Urothelium cell line (cell line): ENCODE results near the gene STXBP5.
A peak's percentile ranks its signal among the peaks of the same experiment; 100 is the strongest.

Source experiments
- DNase-seq: peaks from one replicate; pipeline ENCODE4 v3.0.0; 2011; ENCODE audit warnings: low spot score, mixed read lengths
- FAIRE-seq: peaks from 2 replicates; lab custom pipeline; 2011; peaks lifted over from hg19 to GRCh38; lab: Jason Lieb, UNC

The STXBP5 gene

DNA sequence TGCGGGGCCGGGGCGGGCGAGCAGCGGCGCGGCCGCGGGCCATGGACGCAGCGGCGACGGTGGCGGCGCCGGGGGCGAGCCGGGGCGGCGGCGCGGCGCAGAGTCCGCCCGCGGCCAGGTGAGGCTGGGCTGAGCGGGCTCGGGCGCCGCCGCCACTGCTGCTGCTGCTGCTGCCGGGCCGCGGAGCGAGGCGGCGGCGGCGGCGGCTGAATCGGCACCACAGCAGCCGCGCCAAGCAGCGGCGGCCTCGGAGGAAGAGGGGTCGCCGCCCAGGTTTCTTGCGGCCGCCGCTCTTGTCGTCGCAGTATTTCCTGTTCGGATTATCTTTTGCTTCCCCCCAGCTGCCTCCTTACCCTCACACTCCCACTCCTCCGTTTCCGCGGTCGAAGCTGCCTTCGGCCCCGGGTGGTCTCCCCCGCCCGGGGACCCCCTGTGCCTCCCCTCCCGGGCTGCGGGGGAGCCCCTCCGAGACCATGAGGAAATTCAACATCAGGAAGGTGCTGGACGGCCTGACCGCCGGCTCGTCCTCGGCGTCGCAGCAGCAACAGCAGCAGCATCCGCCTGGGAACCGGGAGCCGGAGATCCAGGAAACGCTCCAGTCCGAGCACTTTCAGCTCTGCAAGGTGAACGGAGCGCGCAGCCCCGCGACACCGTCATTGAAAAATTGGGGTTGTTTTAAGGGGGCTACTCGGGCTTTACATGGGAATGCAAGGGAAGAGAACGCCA is at the start of gene STXBP5:
STXBP5 (plus strand) TSS at position 358 of the 726 bp plus-strand sequence; CDS start at position 474, 116 bp downstream.
- FAIRE-seq (no peak), DNase-seq (peak; percentile 51)

DNA sequence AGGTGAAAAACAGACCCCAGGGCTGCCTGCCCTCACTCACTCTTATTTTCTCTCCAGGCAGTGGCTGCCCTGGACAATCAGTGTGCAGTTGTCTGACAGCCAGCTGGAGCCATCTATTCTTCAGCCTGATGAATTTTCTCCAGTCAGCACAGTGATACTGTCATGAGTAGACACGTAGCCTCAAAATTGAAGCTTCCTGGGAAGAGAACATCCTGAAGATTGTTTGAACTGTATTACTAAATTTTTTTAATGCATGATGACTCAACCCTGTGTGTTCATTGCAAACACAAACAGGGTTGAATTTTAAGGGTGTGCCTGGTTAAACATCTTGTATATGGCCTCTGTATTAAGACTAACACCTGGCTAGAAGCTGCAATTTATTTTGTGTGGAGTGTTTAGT is 49.8 kb upstream of the STXBP5 start:
- DNase-seq (peak; percentile 16), FAIRE-seq (no peak)

DNA sequence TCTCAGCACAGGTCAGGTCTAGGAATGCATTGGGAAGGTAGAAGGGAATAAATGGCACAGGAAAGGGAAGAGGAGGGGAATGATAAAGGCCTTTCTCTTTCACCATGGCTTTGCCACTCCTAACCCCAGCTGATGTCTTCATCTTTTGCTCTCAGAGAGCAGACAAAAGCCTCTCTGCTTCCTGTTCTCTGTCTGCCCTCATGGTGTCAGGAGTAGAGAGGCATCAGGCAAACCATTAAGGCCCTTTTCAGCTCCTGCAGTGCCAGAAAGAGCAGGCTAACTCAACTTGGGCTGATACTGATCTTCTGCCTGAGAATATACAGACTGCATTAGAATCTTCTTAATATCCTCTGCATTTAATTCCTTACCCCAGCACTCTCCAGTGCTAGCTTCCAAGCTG is 48.0 kb upstream of the STXBP5 start:
- no peak for FAIRE-seq

DNA sequence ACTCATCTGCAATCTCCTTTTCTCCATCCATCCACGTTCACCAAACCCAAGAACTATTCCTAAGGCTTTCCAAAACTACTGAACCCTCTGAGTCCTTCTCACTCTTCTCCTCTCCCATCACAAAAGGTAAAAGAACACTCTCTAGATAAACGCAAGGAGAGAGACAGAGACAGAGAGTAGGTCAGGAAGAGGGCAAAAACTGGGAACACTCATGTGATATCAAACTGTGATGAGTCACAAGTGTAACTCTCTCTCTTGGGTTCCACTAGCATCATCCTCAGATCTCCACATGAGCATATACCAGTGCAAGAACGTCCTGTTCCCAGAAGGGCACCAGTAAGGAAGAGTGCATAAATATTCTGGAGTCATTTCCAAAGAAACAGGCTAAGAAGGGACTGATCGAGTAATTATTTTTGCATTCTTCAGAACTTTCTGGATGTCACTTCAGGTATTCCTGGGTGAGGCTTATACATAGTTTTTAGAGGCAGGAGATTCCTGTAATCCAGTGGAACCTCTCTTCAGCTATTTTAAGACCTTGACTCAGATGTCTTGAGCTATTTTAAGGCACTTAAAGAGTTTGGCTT is 47.3 kb upstream of the STXBP5 start:
- DNase-seq (no peak), FAIRE-seq (no peak)

More for the DNA sequence above, 48.0 kb upstream of the STXBP5 start:
- no peak for DNase-seq

DNA sequence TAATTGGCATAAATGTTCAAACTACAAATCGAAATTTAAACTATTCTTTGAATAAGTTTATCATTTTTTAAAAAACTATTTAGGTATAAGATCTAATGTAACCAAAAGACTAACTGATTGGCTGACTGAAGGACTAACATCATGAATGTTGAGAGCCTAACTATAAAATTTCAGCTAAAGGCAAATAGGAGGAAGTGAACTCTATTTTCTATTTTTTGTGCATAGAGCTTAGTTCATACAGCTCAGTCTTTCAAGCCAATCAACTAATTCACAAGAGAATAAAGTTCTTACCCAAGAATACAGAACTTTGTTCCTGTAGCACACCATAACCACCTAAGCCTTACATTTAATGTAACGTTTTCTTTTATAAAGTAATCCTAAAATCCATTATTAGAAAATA is 46.3 kb upstream of the STXBP5 start:
- DNase-seq (no peak), FAIRE-seq (no peak)

DNA sequence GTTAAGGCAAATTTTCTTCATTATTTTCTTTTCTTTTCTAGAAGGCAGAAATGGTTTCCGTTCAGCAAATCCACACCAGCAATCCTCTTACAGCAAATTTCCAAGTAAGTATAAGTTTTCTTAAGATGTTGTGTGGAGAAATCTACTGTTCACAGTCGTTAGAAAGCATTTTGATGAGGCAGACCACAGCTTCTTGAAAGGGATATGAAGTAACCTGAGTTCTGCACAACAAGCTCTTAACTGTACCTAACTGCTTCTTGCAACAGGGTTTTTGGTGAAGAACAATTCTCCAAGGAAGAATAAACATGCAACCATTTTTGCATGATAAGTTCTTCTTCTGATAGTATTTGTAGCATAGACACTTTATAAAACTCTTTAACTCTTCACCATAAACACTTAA is 45.3 kb upstream of the STXBP5 start:
- no peak for FAIRE-seq
- no peak for DNase-seq

DNA sequence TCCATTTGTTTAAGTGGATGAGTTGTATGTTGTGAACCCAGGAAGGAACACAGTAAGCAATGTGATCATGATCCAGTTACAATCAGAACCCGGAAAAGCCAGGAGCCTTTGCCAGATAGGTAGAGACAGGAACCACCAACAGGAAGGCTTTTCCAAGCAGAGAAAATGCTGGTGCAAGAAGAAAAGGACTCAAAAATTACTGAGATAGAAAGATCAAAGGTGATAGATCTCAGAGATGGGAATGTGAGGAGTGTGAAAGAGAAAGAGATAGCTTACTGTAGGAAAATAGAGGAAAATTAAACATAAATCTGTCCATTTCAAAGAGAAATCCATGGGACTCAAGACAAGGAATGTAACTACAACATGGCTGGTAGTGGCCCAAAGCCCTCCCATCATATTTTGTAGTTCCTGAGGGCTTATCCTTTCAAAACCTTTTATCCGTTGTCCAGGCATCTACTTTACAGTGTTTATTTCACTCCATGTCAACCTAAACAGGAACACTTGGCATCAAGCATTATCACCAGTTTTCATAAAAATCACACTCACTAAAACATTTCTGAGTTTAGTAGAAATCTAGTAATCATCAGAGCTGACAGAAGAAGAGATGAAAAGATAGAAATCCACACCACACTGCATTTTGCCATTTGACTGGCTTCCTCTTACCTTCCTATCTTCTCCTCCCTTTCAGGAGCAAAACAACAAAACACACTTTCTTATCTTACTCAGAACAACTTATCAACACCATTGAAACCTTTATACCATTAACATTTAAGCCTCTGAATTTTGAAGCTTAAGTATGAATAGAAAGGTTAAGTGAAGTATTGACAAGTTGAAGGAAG is 44.5 kb upstream of the STXBP5 start:
- DNase-seq (no peak), FAIRE-seq (no peak)

DNA sequence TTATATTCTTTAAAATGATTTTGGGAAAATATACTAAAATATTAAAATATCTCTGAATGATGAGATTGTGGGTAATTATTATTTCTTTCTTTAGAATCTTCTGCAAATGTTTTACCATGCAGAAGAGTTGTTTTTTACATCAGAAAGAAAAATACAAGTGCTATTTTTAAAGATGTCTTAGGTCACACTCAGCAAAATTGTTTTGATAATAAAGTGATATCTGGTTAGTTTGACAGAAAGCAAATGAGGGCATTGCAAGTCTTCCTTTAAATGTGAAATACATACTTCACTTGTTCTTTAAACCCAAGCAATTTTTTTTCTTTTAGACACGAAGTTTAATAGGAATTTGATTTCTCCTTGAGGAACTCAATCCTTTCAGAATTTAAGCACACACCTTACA is 43.6 kb upstream of the STXBP5 start:
- FAIRE-seq (no peak), DNase-seq (no peak)

DNA sequence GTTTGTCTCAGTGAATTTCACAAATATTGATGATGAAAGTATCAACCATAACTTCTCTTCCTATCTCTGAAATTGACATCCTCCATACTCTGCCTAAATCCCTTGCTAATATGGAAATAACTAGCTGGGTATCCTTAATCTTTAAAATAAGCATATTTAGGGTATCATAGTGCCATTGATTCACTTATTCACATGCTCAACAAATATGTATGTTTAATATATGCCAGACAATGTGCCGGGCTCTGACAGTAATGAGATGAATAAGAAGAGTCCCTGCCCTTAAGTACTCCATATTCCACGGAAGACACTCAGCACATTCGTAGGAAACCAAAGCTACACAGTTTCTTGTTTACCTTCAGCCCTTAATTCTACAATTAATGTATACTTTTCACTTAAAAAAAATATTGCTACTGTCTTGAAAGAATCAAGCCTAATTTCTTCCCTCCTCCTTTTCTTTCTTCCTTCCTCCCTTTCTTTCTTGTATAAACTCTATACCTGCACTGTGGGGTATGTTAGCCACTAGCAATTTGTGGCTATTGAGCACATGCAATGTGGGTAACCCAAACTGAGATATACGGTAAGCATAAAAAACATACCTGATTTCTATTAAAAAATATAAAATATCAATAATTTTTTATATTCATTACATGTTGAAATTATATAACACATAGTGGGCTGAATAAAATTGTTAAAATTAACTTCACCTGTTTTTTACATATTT is 42.8 kb upstream of the STXBP5 start:
- no peak for DNase-seq
- no peak for FAIRE-seq

DNA sequence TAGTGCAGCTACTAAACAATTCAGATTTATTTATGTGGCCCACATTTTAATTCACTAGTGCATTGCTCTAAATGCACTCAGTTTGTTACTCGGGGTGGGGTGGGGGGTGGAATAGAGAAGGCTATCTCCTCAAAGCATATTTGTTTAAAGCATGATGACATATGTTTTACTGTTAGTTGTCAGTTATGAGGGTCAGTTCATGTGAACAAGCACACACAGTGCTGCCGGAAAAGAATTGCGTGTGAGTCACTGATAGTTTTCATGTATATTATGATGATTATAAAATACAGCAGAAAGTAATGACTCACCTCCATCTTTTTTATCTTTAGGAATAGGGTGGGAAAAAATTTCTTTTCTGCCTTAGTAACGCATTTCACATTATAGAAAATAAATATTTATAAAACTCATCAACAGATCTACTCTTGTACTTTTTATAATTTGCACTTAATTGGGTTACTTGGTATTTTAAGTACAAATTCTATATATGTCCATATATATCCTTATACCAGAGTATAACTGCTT is 42.2 kb upstream of the STXBP5 start:
- no peak for FAIRE-seq
- no peak for DNase-seq

DNA sequence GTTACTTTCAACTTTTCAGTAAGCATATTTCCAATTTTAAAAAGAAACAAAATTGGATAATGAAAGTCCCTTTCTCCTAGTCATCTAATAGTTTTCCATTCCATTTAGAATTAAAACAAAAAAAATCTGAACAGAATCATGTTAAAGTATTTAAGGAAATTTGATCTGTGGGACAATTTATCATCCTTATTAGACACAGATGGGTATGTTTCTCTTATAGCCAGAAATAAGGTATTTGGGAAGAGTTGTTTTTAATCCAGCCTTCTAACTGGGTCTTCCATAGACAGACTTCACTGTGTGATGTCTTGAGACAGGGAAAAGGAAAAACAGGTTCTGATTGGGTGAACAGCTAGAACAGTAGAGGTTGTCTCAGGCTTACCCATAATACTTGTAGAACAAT is 39.5 kb upstream of the STXBP5 start:
- FAIRE-seq (no peak), DNase-seq (no peak)

DNA sequence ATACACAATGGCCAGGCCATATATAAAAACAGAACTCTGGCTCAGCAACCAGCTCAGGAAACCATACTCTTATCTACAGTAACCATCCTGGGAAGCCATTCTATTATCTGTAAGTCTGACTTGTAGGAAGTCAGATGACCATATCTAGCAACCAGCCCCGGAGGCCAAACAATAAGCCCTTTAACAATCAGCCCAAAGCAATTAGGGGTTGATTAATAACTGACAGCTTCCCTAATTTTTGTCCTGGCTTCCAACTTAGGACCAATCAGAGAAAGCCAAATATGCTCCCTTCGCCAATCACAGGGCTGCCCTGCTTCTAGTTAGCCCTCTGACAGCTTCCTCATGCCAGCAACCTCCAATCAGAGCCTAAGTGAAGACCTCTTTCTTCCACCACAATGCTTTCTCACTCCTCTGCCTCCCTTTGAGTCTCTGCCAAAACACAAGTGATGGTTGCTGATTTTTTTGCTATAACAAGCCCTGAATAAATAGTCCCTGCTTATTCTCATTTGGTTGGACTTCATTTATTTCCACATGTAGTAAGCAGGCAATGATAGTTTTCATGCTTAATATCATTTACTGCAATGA is 37.8 kb upstream of the STXBP5 start:
- no peak for DNase-seq
- FAIRE-seq = no peak

DNA sequence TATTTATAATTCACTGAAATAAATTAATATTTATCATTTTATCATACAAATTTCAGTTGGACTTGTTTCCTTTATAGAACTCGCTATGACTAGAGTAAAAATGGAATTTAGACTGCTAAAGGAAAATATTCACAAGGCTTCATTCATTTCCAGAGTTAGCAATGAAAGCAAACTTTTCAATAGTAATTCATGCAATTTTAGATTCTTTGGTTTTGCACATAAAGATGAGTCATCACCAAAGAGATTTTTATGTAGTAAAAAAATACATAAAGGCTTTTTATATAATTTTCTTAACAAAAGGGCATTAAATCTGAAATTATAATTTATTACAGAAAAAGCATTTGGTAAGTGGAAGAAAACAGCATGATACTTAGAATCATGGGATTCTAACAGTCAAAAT is 37.2 kb upstream of the STXBP5 start:
- no peak for FAIRE-seq
- no peak for DNase-seq

DNA sequence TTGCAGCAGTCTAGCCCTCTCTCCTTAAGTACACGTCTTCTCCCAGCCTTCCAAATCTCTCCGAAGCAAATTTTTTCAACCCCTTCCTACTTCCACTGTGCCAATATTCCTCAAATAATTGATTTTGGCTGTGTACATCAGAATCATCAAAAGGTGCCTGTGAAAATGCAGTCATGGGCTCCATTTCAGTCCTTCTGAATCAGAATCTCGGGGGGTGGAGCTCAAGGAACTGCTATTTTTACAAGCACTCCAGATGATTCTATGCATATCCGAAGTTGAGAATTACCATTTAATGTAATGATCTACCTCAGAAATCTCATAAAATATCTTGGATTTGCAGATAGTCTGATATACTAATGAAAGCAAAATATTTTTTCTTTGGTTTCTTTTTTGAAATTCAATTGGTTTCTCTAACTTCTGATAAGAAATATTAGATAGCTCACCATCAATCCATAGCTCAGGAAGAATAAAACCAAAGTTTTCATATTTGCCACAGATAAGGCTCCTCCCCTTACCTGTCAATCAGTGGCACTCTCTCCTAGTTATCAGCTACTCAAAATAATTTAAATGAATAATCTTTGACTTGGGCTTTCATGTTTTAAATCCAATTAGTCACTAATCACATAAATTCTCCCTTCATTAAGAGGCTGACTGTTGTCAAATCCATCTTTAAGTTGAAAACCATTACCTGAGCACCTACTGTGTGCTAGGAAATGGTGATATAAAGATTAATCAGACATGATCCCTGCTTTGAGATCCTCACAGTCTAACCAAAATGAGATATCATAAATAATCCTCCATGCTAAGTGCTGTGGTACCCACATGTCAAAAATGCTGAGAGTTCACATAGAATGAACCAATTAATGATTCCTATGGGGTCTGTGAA is 36.4 kb upstream of the STXBP5 start:
- DNase-seq (no peak), FAIRE-seq (no peak)

DNA sequence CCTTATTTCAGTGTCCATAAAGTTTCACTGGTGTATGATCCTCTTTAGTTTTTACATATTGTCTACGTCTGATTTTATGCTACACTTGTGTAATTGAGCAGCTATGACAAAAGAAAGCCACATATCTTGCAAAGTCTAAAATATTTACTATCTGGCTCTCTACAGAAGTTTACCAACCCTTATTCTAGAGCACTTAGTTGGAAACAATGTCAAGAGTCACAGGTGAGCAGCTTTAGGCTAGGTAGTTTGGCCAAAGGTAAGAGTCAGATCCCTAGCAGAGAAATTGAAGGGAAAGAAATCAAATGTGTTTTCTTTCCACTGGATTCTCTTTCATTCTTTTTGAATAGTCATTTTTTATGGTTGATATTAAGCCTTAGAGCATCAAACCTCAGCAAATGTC is 34.7 kb upstream of the STXBP5 start:
- no peak for DNase-seq
- FAIRE-seq = no peak

DNA sequence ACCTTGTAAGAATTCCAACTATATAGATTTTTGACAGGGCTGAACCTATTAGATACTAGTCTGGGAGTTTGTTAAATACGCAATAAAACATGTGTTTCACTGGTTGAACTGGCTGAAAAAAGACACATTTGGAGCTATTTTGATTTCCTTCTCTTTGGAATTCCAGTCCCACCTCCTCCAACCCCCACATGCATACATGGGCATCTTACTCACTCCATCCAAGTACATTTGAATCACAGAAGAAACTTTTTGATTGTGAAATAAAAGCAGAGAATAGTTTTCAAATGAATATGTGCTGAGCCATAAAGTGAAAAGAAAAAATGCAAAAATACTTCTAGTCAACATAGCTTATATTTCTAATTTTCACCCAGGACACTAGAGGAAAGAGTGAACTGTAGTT is 33.9 kb upstream of the STXBP5 start:
- no peak for FAIRE-seq
- DNase-seq = no peak

DNA sequence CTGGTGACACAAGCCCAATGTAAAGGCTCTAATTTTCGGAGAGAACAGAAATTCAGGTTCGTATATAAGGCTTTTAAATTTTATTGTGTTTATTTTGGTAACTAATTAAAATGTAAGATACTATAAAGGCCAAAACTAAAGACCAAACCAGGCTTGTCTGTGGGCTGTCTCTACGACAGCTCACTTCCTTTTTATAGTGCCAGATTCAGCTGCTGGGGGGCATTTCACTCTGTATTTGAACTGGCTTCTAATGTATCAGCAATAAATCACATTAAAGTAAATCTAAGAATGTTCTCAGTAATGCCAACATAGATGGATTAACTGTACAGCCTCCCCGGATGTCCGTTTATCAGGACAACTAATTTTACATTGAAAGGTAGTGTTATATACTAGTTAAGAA is 31.1 kb upstream of the STXBP5 start:
- no peak for DNase-seq
- no peak for FAIRE-seq

DNA sequence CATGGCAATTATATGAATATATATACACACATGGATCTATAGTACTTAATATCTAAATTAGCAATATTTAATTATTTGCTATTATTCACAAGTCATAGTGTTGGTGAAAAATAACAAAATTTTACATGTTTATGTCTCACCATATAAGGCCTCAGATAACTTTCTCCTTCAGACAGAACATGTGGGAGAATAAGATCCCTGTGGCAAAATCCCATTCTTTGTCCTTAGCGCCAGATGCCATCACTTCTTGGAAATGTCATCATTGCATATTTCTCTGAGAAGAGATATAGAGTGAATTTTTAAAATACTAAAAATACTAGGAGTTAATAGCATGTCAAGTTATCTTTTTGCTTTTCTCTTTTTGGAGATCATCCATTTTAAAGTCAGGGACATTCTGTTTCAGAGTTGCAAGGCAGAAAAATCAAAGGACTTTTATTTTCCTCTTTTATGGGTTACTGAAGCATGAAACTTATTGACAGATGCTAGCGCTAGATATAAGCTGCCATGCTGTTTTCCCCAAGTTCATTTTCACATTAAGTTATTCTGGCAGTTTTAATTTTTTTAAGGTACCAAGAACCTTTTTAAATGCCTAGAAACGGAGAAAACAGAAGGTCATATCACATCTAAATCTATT is 30.4 kb upstream of the STXBP5 start:
- FAIRE-seq = no peak
- DNase-seq = no peak

DNA sequence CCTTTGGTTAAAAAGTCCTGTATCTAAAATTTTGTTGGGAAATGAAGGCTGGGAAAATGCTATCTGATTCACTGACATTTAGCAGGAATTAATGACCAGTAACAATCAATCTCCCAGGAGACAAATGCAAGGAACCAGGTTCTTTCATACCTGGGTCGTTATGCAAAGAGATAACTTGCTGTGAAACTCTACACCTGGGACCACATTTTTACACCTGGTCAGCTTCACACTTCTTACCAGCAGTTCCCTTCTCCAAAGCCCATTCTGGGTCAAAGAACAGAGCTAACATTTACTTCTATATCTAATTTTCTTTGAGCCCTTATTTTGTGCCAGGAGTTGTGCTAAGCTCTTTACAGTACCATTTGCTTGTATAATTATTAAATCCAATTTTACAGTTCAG is 27.4 kb upstream of the STXBP5 start:
- FAIRE-seq (no peak), DNase-seq (no peak)
